ENCODE measurements around the gene C12orf57. TPM values are rescaled to one million over a fixed set of nuclear protein-coding genes. Genes with fewer than 3 reads are reported as not detected.

The C12orf57 gene
- polyA plus RNA-seq, 12 donors = 107 to 185 (median 136) TPM; not detected in 1

DNA sequence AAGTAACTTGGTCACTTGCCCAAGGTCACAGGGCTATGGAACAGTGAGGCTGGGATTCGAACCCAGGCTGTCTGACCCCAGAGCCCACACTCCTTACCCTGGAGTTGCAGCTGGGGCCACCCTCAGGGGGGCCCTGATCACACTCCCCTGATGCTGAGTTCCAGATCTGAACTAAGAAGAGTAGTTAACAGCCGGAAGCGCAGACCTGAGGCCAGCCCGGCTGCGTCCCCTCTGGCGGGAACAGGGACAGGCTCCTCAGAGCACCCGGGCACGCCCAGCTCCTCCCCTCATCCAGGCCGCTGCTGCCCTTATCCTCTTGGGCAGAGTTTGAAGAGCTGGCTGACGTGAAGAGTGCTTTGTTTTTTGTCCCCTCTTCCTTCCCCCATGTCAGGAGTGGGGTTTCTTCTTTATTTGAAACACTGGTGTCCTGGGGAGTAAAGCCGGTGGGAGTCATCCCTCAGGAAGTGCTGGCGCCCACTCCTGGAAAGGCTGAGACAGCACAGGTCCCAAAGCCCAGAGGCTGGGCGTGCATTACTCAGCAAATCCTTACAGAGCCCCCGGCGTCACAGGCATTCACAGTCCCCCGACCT, 18.0 kb downstream of the C12orf57 start:
- DNase-seq = no peak

DNA sequence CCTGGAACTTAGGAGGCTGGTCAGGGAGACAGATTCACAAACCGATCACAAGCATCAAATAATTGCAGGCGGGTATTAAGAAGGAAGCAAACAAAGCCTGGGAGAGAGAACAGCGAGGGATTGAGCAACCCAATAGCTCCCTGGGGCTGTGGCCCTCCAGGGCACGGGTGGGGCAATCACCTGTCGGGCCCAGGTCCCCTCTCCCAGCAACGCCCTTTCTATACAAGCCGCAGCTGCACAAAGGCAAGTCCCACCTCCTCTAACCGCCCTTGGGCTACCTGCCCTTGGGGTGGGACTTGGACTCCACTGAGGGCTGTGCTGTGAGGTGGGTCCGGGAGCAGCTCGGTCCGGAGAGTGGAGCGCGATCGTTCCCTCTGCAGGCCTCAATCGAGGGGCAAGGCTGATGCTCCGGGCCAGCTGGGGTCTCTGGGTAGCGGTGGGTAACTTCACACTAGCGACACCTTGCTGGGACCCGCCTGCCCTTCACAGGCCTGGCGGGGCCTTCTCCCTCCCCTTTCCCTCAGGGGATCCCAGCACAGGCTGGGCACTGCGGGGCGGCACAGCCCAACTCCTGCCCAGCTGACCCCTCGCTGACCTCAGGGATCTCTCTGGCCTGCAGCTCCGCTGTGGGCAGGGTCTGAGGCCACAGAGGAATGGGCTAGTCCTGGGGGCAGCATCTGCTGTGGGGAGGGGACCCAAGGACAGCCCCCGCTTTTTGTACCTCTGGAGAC, 18.6 kb downstream of the C12orf57 start:
- no peak for DNase-seq

DNA sequence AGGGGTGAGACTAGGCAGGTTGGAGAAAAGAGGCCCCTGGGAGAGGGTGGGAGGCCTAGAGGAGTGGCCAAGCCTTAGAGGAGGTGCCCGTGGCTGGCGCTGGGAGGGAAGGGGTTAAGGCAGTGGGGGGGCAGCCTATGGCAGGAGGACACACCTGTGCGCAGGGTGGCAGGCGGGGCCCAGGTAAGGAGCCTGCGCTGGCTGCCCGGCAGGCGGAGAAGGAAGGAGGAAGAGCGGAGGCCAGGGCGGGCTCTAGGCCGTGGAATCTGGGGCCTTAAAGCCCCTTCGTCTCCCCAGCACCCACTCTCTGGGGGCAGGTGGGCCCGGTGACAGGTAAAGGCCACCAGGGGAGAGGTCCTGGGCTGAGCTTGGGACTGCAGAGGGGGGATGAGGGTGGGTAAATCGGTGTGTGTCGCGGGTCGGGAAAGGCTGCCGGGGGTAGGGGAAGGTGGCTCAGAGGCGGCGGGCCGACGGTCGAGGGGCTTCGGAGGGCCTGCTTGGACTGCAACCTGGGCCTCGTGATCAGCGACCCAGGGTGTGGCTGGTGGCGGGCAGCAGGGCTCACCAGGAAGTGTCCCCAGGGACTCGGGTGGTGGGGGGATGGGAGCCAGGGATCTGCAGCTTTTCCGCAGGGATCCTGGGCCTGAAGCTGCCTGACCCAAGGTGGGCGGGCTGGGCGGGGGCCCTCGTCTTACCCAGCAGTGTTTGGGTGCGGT, 19.4 kb downstream of the C12orf57 start:
- no peak for DNase-seq

GRCh38 chr12:6963791-6964413, 20.1 kb downstream of the C12orf57 start:
- DNase-seq = no peak

DNA sequence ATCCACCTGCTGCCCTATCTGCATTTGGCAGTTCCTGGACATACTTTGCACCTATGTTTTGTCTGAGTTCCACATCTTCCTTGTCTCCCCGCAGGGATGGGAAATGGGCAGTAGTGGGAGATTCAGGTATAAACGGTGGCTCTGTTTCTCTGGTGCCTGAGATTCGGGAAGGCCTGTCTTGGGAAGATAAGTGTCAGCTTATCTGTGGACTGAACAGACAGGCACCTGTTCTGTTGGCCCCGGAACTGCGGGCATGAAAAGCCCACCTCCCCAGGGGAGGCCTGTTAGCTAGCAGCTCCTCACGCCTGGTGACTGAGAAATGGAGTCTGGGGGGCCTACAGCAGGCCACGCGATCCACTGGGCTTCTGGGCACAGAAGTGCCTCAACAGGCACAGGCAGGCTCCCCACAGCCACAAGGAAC, 20.8 kb downstream of the C12orf57 start:
- DNase-seq = no peak

DNA sequence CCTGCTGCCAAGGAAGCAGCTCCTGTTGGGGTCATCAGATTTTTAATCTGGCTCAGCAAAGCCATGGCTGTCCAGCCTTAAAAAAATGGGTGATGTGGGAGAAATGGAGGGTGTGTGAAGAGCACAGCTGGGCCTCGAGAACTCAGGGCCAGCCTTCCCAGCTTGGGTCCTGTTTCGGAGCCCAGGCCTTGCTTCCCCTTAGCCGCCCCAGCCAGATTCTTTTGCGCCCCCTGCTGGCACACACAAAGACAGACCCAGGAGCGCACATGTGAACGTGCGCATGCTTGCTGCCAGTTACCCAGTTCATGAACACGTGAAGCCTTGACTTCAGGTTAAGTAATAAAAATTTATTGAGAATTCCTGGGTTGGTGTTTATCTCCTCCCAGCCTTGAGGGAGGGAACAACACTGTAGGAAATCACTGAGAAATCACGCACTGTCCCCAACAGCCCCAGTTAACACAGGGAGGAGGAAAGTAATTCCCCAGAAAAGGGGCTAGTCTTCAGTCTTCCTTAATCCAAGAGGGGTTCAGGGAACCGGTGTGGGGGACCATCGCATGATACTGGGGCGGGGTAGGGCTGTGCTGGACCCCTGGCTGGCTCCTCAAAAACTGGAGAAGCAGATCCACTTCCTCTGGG, 21.3 kb downstream of the C12orf57 start:
- DNase-seq = peak; percentile 89

GRCh38 chr12:6965714-6966113, 21.9 kb downstream of the C12orf57 start:
- DNase-seq = no peak

- DNase-seq = no peak
Measured at GRCh38 chr12:6966351-6966750, 22.5 kb downstream of the C12orf57 start.

DNA sequence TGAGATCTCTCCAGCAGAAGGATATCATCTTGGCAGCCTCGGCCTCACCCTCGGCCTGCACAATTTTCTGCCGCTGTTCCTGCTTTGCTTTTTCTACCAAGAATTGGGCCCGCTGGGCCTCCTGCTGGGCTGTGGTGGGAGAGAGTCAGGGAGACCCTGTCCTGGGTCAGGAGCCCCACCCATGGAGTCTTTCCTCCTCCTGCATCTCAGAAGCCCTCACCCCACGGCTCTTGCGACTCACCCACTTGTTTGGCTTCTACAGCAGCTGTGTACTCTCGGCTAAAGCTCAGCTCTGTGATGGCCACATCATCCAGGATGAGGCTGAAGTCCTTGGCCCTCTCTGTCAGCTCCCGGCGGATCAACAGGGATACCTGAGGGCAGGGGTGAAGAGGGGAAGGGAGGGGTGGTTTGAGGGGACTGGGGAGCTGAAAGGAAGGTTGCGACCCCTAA, 23.9 kb downstream of the C12orf57 start:
- no peak for DNase-seq

DNA sequence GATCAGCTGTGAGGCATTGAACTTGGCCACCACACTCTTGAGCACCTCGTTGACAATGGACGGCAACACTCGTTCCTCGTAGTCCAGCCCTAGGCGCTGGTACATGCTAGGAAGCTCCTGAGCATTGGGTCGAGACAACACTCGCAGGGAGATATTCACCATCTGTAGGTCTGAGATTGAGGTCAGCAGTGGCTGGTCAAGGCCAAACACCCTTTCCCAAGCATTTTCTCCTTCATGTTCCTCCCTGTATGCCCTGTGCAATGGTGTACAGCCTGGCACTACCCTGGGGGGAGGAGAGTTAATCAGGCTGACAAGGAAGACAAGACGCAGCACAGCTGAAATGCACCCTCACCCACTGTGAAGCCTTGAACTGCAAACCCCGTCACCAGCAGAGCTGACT, 24.6 kb downstream of the C12orf57 start:
- no peak for DNase-seq

DNA sequence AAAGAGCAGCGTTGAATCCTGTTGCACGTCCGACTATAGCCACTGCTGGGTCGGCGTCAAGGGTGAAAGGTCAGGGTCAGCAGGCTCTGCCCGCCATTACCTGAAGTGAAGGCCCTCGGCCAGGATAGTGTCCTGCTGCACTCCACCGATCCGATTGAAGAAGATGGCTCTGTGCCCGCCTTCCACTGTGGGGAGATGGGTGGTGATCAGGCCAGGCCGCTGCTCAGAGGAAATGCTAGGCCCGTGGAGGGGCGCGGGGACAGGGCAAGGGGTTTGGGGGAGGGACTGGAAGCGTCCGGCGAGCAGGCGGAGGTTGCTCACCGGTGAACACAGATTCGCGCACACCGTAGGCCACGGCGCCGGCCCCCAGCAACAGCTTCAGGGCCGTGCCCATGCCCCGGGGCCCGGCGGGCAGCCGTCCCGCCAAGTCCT, 26.3 kb downstream of the C12orf57 start:
- DNase-seq = no peak

DNA sequence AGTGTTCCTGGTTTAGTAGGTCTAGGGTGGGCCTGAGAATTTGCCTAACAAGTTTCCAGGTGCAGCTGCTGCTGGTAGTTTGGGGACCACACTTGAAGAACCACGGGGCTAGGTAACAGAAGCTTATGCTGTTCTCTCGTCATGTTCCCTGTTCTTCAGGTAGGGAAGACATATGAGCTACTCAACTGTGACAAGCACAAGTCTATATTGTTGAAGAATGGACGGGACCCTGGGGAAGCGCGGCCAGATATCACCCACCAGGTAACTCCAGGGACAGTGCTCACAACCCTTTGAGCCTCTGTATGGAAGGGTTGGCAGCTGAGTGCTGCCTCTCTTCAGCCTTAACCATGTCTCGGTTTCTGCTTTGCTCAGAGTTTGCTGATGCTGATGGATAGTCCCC, 30.4 kb downstream of the C12orf57 start:
- no peak for DNase-seq

GRCh38 chr12:6975297-6976032, 31.6 kb downstream of the C12orf57 start:
- no peak for DNase-seq

DNA sequence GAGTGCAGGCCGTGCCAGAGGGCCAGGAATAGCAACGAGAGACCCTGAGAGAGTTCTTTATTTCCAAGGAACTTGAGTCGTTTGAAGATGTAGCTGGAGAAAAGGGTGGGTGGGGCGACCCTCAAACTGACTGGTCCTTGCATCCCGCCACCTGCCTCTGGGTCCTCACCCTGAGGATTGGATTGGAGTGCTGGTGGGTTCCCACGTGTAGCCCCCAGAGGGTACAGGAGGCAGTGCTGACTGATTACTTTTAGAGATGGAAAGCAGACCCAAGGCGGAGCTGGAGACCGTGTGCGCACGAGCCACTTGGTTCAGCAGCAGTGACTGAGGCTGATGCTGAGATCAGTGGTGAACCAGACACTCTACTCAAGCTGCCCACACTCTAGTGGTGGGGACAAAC, 33.8 kb downstream of the C12orf57 start:
- no peak for DNase-seq

DNA sequence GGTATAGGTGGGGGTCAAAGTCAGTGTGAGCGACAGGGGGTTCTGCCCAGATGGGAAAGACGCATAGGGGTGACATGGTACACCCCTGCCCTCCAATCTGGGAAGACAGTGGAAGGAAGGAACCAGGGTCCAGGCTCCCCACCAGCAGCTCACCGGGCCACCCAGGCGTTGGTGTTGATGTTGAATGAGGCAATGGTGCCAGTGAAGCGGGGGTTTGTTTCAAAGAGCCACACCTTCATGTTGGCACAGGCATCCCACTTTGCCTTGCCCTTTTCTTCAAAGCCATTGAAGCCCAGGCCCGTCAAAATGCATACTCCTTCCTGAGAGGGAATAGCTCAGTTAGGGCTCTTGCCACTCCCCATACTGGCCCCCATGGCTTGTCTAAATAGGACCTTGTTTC, 34.4 kb downstream of the C12orf57 start:
- no peak for DNase-seq

DNA sequence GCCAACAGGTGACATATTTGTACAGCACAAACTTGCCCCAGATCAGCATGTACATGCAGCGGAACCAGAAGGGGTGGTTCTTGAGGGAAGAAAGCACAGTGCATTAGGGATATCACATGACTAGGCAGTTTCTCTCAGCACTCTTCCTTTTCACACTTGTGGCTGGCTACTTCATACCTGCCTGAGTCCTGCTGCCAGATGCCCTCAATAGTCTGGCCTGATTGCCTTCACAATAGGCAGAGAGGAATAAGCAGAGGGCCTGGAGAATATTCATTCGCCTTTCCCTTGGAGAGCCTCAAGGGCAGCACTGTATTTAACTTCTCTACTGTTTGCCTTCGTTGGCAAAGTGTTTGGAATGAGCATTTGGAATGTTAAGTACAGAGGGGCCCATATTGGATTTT, 34.8 kb downstream of the C12orf57 start:
- no peak for DNase-seq

DNA sequence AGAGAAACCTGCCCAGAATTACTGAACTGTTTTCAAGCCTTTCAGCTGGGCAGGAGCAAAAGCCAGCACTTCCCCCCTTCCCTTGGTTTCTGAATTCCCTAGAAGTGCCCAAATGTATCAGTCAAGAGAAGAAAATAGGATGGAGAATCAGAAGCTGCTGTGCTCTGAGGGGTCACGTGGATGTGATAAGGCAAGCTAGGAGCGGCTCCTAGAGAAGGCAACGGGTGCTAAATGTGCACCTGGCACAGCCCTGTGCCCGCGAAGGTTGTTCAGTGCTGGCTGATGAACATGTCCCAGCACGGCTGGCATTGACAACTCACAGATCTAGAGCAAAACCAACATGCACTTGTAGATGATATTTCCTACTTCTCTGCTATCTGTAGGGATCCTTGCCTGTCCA, 35.2 kb downstream of the C12orf57 start:
- no peak for DNase-seq

DNA sequence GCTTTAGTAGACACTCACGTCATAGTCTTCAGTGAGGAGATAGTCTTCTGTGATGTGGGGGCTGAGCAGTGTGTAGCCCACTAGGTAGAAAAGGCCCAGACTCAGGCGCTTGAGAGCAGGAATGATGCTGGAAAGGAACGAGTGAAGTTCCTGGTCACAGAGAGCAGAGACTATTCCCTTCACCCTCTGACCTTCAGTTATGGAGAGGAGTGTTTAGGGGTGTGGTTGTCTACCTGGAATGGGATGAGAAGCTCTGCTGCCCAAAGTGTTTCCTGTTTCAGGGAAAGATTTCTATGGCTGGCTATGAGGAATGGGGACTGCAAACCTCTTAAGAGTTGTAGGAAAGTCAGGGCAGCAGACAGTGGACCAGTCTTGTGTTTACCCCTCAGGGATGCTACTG, 35.6 kb downstream of the C12orf57 start:
- no peak for DNase-seq

GRCh38 chr12:6980075-6980474, 36.3 kb downstream of the C12orf57 start:
- no peak for DNase-seq

GRCh38 chr12:6980740-6981139, 36.9 kb downstream of the C12orf57 start:
- DNase-seq = no peak

Data from muscle of arm (tissue), 12 donors.